HG03025 (cell line): Measurements from ENCODE around the gene NELFCD.

ENCODE experiments used
- ATAC-seq: cut with Tn5 transposase; IDR thresholded peaks from one replicate; pipeline ENCODE4 v1.9.1; 2021; ENCODE audit warnings: mild to moderate bottlenecking, moderate library complexity; ENCODE audit not compliant: unreplicated experiment, low FRiP score

NELFCD gene

GRCh38 chr20:58993332-58994248, 12.5 kb downstream of the NELFCD start:
- no peak for ATAC-seq

- ATAC-seq: no peak
Measured at GRCh38 chr20:58994390-58995159, 13.5 kb downstream of the NELFCD start.

DNA sequence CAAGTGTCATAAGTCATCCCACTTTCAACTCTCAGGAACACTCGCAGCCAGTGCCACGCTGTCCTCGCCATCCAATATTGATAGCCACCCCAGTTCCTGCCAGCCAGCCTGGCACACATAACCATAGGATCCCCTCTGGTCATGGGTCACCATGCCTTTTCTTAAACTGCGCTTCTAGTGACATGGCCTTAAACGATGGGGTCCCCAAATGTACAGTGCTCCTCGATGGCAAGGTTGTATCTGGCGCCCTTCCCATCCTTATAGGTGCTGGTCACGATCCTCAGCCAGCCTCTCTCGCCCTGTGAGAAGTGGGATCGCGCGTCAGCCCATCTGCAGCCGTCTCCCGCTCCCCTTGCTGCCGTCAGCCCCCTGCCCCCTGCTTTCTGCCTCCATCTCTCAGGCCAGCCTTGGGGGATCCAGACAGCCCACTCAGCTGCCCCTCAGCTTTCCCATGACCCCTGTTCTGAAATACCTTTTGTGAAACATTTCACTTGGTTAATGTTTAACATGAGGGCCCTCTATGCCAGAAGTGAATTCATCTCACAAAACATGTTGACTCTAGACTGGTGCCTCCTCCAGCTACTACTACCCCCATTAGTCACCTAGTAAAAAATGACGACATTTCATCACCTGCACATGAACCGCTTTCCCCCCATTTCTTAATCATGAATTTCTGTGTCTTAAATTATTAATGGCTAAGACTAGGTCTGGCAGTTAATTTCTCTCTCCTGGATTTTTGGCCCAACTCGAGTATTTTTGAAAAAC, 14.6 kb downstream of the NELFCD start:
- ATAC-seq: no peak

- ATAC-seq: no peak
Measured at GRCh38 chr20:58996226-58996611, 15.2 kb downstream of the NELFCD start.

GRCh38 chr20:58997141-58997770, 16.2 kb downstream of the NELFCD start:
- ATAC-seq: no peak

DNA sequence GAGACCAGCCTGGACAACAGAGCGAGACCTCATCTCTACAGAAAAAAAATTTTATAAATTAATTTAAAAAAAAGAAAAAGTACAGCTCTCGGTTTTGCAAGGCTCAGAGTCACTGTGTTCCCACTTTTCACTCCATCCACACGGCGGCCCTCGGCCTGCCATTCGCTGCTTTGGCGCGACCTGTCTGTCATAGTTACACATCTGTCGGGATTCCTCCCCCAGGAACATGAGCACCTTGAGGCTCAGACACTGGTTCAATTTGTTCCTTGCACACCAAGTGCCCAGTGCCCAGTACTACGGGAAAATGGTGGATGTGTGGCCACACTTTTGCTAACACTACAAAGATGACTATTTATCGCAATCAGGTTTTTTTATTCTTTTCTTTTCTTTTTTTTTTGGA, 17.6 kb downstream of the NELFCD start:
- ATAC-seq: no peak

GRCh38 chr20:59000326-59000725, 19.3 kb downstream of the NELFCD start:
- no peak for ATAC-seq

- ATAC-seq: no peak
Measured at GRCh38 chr20:59001068-59001448, 20.0 kb downstream of the NELFCD start.

DNA sequence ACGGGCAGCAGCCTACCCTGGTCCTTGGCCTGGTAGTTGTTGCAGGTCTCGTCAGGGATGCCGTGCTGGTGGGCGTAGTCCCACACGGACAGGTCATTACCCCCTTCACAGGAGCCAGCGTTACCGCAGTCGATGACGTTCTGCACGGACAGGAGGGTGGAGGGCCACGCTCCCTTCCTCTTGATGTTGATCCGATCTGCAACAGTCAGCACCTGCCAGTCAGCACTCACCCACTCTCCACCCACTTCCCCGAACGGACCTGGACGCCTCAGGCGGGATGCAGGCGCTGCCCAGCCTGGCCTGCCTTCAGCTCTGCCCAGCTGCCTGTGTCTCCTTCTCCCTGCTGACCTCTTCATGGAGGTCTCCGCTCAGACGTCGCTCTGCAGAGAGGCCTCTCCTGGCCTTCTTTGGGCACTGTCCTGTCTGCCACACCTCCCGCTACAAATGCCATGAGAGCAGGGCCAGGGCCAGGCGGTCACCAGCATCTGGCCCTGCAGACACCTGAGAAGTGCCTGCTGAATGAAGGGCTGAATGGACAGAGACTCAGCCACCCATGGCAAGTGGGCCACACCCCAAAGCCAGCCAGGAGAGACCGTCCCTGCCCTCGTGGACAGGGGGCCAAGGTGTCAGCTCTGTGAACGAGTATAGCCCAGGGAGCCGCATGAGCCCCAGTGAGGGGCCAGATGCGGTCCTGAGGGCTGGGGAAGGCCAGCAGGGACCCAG, 20.6 kb downstream of the NELFCD start:
- ATAC-seq: no peak

DNA sequence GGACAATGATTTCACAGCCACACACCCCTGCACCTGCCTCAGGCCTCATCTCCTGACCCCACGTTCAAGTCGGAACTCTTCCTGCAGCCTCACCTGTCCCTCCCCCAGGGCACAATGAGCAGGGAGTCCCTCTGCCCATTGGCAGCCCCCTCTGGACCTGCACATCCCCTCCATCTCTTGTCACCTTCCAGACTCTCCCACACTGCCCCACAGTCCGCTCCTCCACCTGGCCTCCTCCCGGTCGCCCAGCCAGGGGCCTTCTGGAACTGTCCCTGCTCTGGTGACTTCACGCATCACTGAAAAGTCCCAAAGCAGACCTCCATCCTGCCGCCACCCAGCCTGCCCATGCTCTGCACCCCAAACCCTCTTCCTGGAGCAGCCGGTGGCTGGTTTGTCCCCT, 21.3 kb downstream of the NELFCD start:
- no peak for ATAC-seq

GRCh38 chr20:59002874-59003399, 21.9 kb downstream of the NELFCD start:
- ATAC-seq: no peak

- no peak for ATAC-seq
Measured at GRCh38 chr20:59003836-59004492, 22.9 kb downstream of the NELFCD start.

DNA sequence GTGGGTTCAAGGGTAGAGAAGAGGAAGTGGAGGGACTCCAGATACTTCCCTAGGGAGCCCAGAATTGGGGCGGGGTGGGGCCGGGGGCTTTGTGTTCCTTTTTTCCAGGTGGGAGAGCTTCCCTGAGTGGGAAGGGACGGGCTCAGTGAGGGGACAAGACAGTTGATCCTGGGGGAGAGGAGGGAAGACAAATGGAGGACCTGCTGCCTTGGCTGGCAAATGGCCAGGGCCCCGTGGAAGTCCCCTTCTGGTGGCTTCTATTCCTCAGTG, 23.4 kb downstream of the NELFCD start:
- ATAC-seq: no peak

GRCh38 chr20:59004763-59005522, 23.9 kb downstream of the NELFCD start:
- ATAC-seq: peak; percentile 59

- ATAC-seq: no peak
Measured at GRCh38 chr20:59005523-59006166, 24.6 kb downstream of the NELFCD start.

DNA sequence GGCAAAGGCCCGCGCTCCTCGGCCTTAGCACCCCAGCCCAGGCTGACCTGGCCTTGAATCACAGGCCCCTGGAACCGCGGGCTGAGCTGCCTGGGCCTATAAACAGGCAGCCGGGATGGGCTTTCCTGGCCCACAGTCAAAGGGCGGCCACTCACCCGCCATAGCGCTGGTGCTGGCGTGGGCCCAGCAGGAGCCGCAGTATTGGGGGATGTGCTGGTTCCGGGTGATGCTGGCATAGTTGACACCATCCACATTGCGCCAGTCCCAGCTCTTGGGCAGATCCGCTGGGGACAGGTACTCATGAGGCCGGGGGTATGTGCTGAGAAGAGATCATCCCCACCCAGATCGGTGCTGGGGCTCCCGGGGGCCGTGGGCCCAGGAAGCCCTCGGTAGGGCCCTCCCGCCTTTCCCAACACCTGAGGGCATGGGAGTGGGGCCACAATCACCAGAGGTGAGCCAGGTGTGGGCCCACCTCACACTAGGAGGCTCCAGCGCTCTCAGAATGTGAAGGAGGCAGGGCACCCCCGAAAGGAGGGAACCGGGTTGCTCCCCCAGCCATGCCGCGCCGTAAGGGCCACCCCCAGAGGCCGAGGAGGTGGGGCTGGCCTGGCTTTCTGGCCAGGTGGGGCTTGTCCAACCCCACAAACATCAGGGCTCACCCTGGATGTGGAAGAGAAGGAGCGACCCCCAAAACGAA, 25.3 kb downstream of the NELFCD start:
- ATAC-seq: no peak

DNA sequence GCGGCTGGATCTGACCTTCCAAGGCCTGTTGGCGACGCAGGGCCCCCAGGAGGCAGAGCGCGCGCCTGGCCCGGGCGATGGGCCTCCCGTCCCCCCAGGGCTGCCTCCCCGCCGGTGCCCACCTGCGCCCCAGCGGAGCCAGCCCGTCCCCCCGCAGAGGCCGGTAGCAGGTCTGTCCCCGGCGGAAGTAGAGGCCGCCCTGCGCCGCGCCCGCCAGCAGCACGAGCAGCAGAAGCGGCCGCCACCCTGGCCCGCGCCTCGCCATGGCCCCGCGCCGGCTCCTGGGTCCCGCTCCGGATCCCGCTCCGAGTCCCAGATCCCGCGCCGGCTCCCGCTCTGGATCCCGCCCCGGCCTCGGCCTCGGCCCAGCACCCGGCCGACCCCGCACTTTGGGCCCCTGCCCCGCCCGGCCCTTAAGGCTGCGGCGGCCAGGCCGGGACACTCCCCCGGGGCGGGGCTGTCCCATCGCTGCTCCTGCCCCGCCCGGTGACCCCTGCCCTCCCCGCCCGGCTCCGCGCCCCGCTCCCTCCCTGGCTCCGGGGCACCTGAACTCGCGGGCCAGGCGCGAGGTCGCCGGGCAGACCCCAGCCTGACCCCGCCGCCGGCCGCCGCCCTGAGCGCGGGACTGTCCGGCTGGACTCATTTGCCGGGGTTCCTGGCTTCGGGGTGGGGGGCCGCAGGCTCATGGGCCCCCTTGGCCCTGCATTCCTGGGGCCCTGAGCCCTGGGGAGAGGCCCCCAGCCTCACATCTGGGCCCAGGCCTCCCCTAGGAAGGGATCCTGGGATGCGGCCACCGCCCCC, 26.0 kb downstream of the NELFCD start, which contains the start of gene CTSZ:
Gene CTSZ, minus strand, starts transcription at position 391 of the 801 bp plus-strand sequence. Its CDS starts 126 bp downstream, at position 265.
- no peak for ATAC-seq
